Spleen (tissue), 11 donors: Measurements from ENCODE around the gene PRKCH. TPM values are rescaled to one million over a fixed set of nuclear protein-coding genes. Genes with fewer than 3 reads are reported as not detected.

Experiments
- DNase-seq: peaks from one replicate; pipeline ENCODE4 v3.0.0-alpha.2; 2020
- H3K27ac ChIP-seq, 8 donors: fragments of 200-600 bp; sonication (generic) in 7 of 8; 1 replicate in 4 of 8; 2 replicates in 4 of 8; pipeline versions ENCODE4 v1.5.0 to v1.8.0; 2016 to 2021; ENCODE audit warnings: inconsistent platforms in 4 of 8, mild to moderate bottlenecking in 4 of 8, moderate library complexity in 1 of 8
- H3K27me3 ChIP-seq, 7 donors: fragments of 200-600 bp; sonication (generic) in 6 of 7; replicated peaks in 1 of 7; 1 replicate in 4 of 7; 2 replicates in 3 of 7; pipeline versions ENCODE4 v1.5.0 to v1.8.0; 2016 to 2021; ENCODE audit warnings: inconsistent platforms in 3 of 7, mild to moderate bottlenecking in 1 of 7
- H3K36me3 ChIP-seq, 6 donors: fragments of 200-600 bp; sonication (generic) in 5 of 6; 1 replicate in 4 of 6; 2 replicates in 2 of 6; pipeline versions ENCODE4 v1.5.0 to v1.8.0; 2016 to 2021; ENCODE audit warnings: inconsistent platforms in 2 of 6
- H3K4me1 ChIP-seq, 6 donors: fragments of 200-600 bp; sonication (generic) in 5 of 6; 1 replicate in 3 of 6; 2 replicates in 3 of 6; pipeline versions ENCODE4 v1.5.0 to v1.8.0; 2016 to 2021; ENCODE audit warnings: inconsistent platforms in 3 of 6
- H3K4me3 ChIP-seq, 8 donors: fragments of 200-600 bp; sonication (generic) in 7 of 8; 1 replicate in 4 of 8; 2 replicates in 4 of 8; pipeline versions ENCODE4 v1.5.0 to v1.8.0; 2016 to 2021; ENCODE audit warnings: inconsistent platforms in 4 of 8, mild to moderate bottlenecking in 4 of 8, moderate library complexity in 2 of 8
- H3K9me3 ChIP-seq, 8 donors: fragments of 200-600 bp; sonication (generic) in 7 of 8; 1 replicate in 4 of 8; 2 replicates in 4 of 8; pipeline versions ENCODE4 v1.5.0 to v1.8.0; 2016 to 2021; ENCODE audit warnings: inconsistent platforms in 4 of 8
- POLR2A ChIP-seq, 3 donors: fragments of 450-650 bp; IDR thresholded peaks; one replicate each; pipeline ENCODE4 v1.5.1; 2017; ENCODE audit warnings: antibody characterized with exemption in 3 of 3, mild to moderate bottlenecking in 1 of 3
- POLR2AphosphoS5 ChIP-seq, 3 donors: sonication (generic); formaldehyde crosslinking; IDR thresholded peaks; one replicate each; pipeline ENCODE4 v1.5.1; 2017; ENCODE audit warnings: antibody characterized with exemption in 3 of 3
- WGBS, 5 donors: extraction: QIAGEN DNeasy Blood & Tissue Kit in 3 of 5; methylation state at CpG; one replicate each; pipeline versions ENCODE4 v1.1.5 to v1.1.7; 2013 to 2018; 5-methylcytosine and 5-hydroxymethylcytosine counted together
- intact Hi-C: fragments of 100-400 bp; cut with DNase I; formaldehyde crosslinking; loops from one replicate; pipeline ENCODE4 v1.15.0; 2023; ENCODE audit warnings: low total_unique reads
- polyA plus RNA-seq, 3 donors: library from polyadenylated mRNA; stranded (reverse); fragments of 200-250 nt; gene quantifications; one replicate each; pipeline ENCODE4 v1.2.1, GENCODE V29; 2013
- total RNA-seq, 7 donors: library from RNA; depleted of rRNA in 3 of 7; stranded (reverse); fragments of >200 nt in 3 of 7; fragmentation: NEBNext Ultra II Directional in 4 of 7; extraction: Animal tissue kit (Norgen Biotek cat#: 25700) in 4 of 7; gene quantifications; one replicate each; pipeline versions ENCODE4 v1.1.0 to v1.2.1, GENCODE V29; 2016 to 2021
- TF ChIP-seq, protein P1 (sequence below), 11 experiments: fragments of 200-600 bp in 7 of 11; fragments of 450-650 bp in 4 of 11; sonication (generic) in 4 of 11; IDR thresholded peaks in 8 of 11; conservative IDR thresholded peaks in 3 of 11; 1 replicate in 7 of 11; 2 replicates in 4 of 11; pipeline versions ENCODE4 v1.4.0 to v1.8.0; 2016 to 2021; ENCODE audit warnings: antibody characterized with exemption in 11 of 11, inconsistent platforms in 4 of 11, mild to moderate bottlenecking in 1 of 11
- donor health status: healthy with polysubstance abuse.
- donor health status: DM: no; HTN: no; CAD: no; lungs with moderate emphysema.
- donor health status: DM: no; HTN: no; CAD: no.
- donor health status: Bipolar disorder and iron deficiency.
- donor health status: healthy.
- donor health status: DM: no; HTN: no; CAD: no.
- donor health status: DM: yes; HTN: yes; CAD: no.

The PRKCH gene
- total and polyA plus RNA-seq, 10 donors, result 10.0 to 184 (median 105) TPM

GRCh38 chr14:61458766-61459165 lies 137.4 kb downstream of the PRKCH start:
- no peaks in the 10 kb centered on the region for H3K27me3 ChIP-seq
- peak overlapping the region in 1 of 8 donors; percentile 5 for H3K27ac ChIP-seq
- no peak for DNase-seq
- no peak overlapping the region for H3K4me3 ChIP-seq
- peaks cover 0 to 81% (median 28%) of the 10 kb centered on the region in 6 donors for H3K36me3 ChIP-seq
- peaks cover 11 to 71% (median 50%) of the 10 kb centered on the region in 6 donors for H3K4me1 ChIP-seq
- no peaks in the 10 kb centered on the region for H3K9me3 ChIP-seq
- intact Hi-C loops, result loop anchor here (5.0 kb wide), 1 partner anchor 161 kb away; no protein-coding TSS in a partner anchor
- no peak for TF ChIP-seq POLR2AphosphoS5 (IDR thresholded peaks at IDR 0.05)
- TF ChIP-seq POLR2A (IDR thresholded peaks at IDR 0.05), result no peak
- TF ChIP-seq, protein P1, sequence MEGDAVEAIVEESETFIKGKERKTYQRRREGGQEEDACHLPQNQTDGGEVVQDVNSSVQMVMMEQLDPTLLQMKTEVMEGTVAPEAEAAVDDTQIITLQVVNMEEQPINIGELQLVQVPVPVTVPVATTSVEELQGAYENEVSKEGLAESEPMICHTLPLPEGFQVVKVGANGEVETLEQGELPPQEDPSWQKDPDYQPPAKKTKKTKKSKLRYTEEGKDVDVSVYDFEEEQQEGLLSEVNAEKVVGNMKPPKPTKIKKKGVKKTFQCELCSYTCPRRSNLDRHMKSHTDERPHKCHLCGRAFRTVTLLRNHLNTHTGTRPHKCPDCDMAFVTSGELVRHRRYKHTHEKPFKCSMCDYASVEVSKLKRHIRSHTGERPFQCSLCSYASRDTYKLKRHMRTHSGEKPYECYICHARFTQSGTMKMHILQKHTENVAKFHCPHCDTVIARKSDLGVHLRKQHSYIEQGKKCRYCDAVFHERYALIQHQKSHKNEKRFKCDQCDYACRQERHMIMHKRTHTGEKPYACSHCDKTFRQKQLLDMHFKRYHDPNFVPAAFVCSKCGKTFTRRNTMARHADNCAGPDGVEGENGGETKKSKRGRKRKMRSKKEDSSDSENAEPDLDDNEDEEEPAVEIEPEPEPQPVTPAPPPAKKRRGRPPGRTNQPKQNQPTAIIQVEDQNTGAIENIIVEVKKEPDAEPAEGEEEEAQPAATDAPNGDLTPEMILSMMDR (IDR thresholded peaks at IDR 0.05 in 8 of 11, conservative IDR thresholded peaks at IDR 0.05 in 3 of 11), result no peak

GRCh38 chr14:61459229-61459628 lies 137.8 kb downstream of the PRKCH start:
- Histone ChIP-seq H3K4me3 (no peak overlapping the region), H3K27ac (peak overlapping the region in 1 of 8 donors; percentile 5), H3K9me3 (peaks cover 0 to 2% (median 0%) of the 10 kb centered on the region in 8 donors), H3K36me3 (peaks cover 0 to 81% (median 28%) of the 10 kb centered on the region in 6 donors), H3K27me3 (no peaks in the 10 kb centered on the region), H3K4me1 (peaks cover 11 to 71% (median 45%) of the 10 kb centered on the region in 6 donors)
- TF ChIP-seq, protein P1 (IDR thresholded peaks at IDR 0.05 in 8 of 11, conservative IDR thresholded peaks at IDR 0.05 in 3 of 11), result no peak
- no peak for TF ChIP-seq POLR2AphosphoS5 (IDR thresholded peaks at IDR 0.05)
- TF ChIP-seq POLR2A (IDR thresholded peaks at IDR 0.05), result no peak
- no peak for DNase-seq
- intact Hi-C loops, result loop anchor here (5.0 kb wide), 1 partner anchor 162 kb away; no protein-coding TSS in a partner anchor
- WGBS, 5 donors, result 78 to 91% (median 91%) methylated on average over 6 of the region's 6 CpGs

DNA sequence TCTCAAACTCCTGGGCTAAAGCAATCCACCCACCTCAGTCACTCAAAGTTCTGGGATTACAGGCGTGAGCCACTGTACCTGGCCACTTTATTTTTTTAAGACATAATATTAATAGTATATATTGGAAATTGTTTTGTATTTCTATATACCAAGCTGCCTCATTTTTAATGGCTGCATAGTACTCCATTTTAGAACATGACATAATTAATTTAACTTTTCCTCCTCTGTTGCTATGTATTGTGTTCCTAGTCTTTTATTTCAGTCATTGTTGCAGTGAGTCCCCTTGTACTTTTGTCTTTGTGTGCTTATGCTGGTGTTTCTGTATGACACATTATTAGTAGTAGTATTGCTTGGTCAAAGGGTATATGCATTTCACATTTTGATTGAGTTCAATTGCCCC lies 138.7 kb downstream of the PRKCH start:
- Histone ChIP-seq H3K4me3 (no peak overlapping the region), H3K36me3 (peaks cover 0 to 76% (median 28%) of the 10 kb centered on the region in 6 donors), H3K4me1 (peaks cover 11 to 64% (median 37%) of the 10 kb centered on the region in 6 donors), H3K27me3 (no peaks in the 10 kb centered on the region), H3K9me3 (peaks cover 0 to 7% (median 0%) of the 10 kb centered on the region in 8 donors), H3K27ac (no peak overlapping the region)
- DNase-seq, result no peak
- WGBS, 5 donors, result 95 to 100% (median 98%) methylated on average over 1 of the region's 1 CpG
- intact Hi-C loops, result loop anchor here (2.0 to 10.0 kb wide), 3 partner anchors 265 to 655 kb away; no protein-coding TSS in a partner anchor
- no peak for TF ChIP-seq POLR2AphosphoS5 (IDR thresholded peaks at IDR 0.05)
- TF ChIP-seq, protein P1 (IDR thresholded peaks at IDR 0.05 in 8 of 11, conservative IDR thresholded peaks at IDR 0.05 in 3 of 11), result no peak
- no peak for TF ChIP-seq POLR2A (IDR thresholded peaks at IDR 0.05)

DNA sequence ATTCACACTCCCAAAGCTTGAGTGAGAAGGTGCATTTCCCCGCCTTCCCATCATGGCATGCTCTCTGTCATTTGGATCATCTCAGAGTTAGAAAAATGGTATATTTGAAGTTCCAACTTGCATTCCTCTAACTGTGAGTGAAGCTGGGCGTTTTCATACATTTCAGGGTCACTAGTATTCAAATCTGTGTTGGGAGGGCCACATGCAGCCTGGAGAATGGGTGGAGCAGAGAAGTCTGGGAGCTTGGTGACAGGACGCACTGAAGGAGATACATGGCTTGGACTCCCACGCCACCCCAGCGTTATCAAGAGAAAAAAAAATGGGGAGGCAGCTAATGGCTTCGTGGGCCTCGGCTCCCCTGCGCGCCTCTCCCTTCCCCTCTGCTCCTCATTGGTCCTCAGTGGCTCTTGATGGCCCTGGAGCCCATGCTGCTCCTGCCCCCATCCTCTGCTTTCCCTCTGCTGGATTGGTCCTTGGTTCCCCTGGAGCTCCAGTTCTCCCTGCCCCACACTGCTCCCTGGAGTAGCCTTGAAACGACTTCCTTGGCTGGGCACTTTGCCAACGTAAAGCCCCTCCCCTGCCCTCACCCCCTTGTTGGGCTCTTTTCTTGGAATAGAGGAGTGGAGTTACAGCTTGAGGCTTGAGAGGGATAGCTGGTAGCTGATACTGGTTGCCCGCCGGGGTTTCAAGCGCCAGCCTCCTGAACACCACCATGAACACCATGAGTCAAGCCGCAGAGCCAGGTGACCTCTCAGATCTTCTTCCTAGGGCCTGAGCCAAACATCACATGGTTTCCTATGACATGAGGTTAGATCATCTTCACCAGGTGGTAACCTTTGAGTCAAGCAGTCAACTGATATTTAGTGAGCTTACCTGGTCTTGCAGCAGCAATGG lies 139.6 kb downstream of the PRKCH start:
- Histone ChIP-seq H3K36me3 (peaks cover 0 to 67% (median 28%) of the 10 kb centered on the region in 6 donors), H3K4me3 (no peak overlapping the region), H3K4me1 (peaks cover 11 to 56% (median 34%) of the 10 kb centered on the region in 6 donors), H3K27me3 (no peaks in the 10 kb centered on the region), H3K9me3 (peaks cover 0 to 7% (median 0%) of the 10 kb centered on the region in 8 donors), H3K27ac (peak overlapping the region in 5 of 8 donors; percentile 14 to 41 (median 39))
- no peak for DNase-seq
- TF ChIP-seq, protein P1 (IDR thresholded peaks at IDR 0.05 in 8 of 11, conservative IDR thresholded peaks at IDR 0.05 in 3 of 11), result no peak
- TF ChIP-seq POLR2A (IDR thresholded peaks at IDR 0.05) (no peak), POLR2AphosphoS5 (IDR thresholded peaks at IDR 0.05) (peak in 1 of 3 donors; percentile 27)
- WGBS, 5 donors, result 67 to 76% (median 72%) methylated on average over 14 to 15 of the region's 15 CpGs
- intact Hi-C loops, result loop anchor here (2.0 to 10.0 kb wide), 3 partner anchors 264 to 654 kb away; no protein-coding TSS in a partner anchor
